Activated T-cell treated with anti-CD3 and anti-CD28 coated beads for 48 hours (primary cell): ENCODE results near the gene ZNF343.
A peak's percentile ranks its signal among the peaks of the same experiment; 100 is the strongest.

Experiments
- DNase-seq: peaks from one replicate; pipeline ENCODE4 v3.0.0-alpha.2; 2020; ENCODE audit warnings: low read depth

Gene ZNF343

GRCh38 chr20:2473516-2473915 is 35.2 kb downstream of the ZNF343 start:
- DNase-seq: no peak

- peak; percentile 93 for DNase-seq
Measured at GRCh38 chr20:2470423-2471193, 38.1 kb downstream of the ZNF343 start, which contains the start of gene SNRPB. Gene SNRPB, minus strand, starts transcription at chr20:2470789. Its CDS starts 99 bp downstream, at chr20:2470690.

- peak; percentile 46 for DNase-seq
Measured at GRCh38 chr20:2469991-2470422, 38.7 kb downstream of the ZNF343 start.

- no peak for DNase-seq
Measured at GRCh38 chr20:2468581-2469407, 39.9 kb downstream of the ZNF343 start.

- DNase-seq: no peak
Measured at GRCh38 chr20:2467412-2467811, 41.3 kb downstream of the ZNF343 start.

- DNase-seq: no peak
Measured at GRCh38 chr20:2465100-2465499, 43.6 kb downstream of the ZNF343 start.

GRCh38 chr20:2463616-2464365 is 44.9 kb downstream of the ZNF343 start:
- no peak for DNase-seq

- DNase-seq: no peak
Measured at GRCh38 chr20:2462484-2462883, 46.2 kb downstream of the ZNF343 start.

GRCh38 chr20:2460752-2461424 is 47.8 kb downstream of the ZNF343 start:
- DNase-seq: no peak

- DNase-seq: no peak
Measured at GRCh38 chr20:2459981-2460751, 48.5 kb downstream of the ZNF343 start.

- DNase-seq: no peak
Measured at GRCh38 chr20:2458919-2459499, 49.7 kb downstream of the ZNF343 start.

- DNase-seq: no peak
Measured at GRCh38 chr20:2455771-2456497, 52.8 kb downstream of the ZNF343 start.

- no peak for DNase-seq
Measured at GRCh38 chr20:2453792-2454191, 54.9 kb downstream of the ZNF343 start.

- DNase-seq: peak; percentile 55
Measured at GRCh38 chr20:2451939-2452732, 56.6 kb downstream of the ZNF343 start.

GRCh38 chr20:2451422-2451821 is 57.3 kb downstream of the ZNF343 start:
- no peak for DNase-seq

- DNase-seq: no peak
Measured at GRCh38 chr20:2449386-2449785, 59.3 kb downstream of the ZNF343 start.

GRCh38 chr20:2446845-2447244 is 61.9 kb downstream of the ZNF343 start:
- no peak for DNase-seq
